Body of pancreas (tissue), 4 donors: ENCODE measurements around the gene TTC27.

Experiments
- POLR2A ChIP-seq, 3 donors: fragments of 450-650 bp; IDR thresholded peaks; one replicate each; pipeline ENCODE4 v1.6.1; 2016; ENCODE audit warnings: antibody characterized with exemption in 3 of 3, mild to moderate bottlenecking in 2 of 3
- TF ChIP-seq, protein P1 (sequence below), 7 experiments: fragments of 450-650 bp in 4 of 7; fragments of 200-600 bp in 3 of 7; sonication (generic) in 3 of 7; IDR thresholded peaks; one replicate each; pipeline ENCODE4 v1.5.1; 2016 to 2019; ENCODE audit warnings: antibody characterized with exemption in 7 of 7

DNA sequence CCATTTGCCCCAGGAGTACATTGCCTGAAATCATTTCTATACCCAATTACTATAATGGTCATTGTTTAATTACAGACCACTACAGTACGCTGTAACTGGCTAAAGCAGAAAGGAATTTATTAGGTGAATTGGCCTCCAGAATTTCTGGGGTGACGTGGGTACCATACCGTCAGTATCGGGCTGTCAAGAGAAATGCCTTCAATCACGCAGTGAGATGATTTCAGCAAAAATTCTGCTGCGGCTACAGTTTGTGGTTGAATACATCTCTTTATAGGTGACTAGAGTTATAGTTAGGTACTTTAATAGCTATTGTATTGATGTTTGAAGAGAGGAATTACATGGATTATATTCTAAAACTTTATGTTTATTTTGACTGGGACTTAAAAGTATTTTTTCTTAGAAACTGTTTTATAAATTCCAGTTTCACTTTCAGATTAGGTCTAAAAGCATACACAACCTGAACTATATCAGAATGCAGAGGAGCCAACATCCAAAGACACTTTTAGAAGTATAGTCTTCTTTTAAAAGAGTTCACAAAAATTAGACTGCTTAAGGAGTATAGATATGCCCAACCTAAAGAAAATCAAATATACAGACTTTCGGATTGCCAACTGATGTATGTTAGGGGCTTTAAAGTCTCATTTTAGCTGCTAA, 128.4 kb downstream of the TTC27 start:
- TF ChIP-seq POLR2A (IDR thresholded peaks at IDR 0.05) = no peak
- TF ChIP-seq, protein P1, sequence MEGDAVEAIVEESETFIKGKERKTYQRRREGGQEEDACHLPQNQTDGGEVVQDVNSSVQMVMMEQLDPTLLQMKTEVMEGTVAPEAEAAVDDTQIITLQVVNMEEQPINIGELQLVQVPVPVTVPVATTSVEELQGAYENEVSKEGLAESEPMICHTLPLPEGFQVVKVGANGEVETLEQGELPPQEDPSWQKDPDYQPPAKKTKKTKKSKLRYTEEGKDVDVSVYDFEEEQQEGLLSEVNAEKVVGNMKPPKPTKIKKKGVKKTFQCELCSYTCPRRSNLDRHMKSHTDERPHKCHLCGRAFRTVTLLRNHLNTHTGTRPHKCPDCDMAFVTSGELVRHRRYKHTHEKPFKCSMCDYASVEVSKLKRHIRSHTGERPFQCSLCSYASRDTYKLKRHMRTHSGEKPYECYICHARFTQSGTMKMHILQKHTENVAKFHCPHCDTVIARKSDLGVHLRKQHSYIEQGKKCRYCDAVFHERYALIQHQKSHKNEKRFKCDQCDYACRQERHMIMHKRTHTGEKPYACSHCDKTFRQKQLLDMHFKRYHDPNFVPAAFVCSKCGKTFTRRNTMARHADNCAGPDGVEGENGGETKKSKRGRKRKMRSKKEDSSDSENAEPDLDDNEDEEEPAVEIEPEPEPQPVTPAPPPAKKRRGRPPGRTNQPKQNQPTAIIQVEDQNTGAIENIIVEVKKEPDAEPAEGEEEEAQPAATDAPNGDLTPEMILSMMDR (IDR thresholded peaks at IDR 0.05) = no peak
